Stimulated activated CD8-positive, alpha-beta memory T cell treated with anti-CD3 and anti-CD28 coated beads, Interleukin-12 subunit alpha, Interleukin-12 subunit beta, amount 100 ng/mL, for 1 hour (primary cell): ENCODE measurements around the gene BPI.
"Not testable (repeated sequence)": the region's sequence is repeated elsewhere in the genome, so short reads cannot be mapped to it uniquely, and the experiment has no call there.

Source experiments
- DNase-seq: peaks from one replicate; pipeline ENCODE4 v3.0.0-alpha.2; 2020; ENCODE audit warnings: low read depth

The BPI gene

DNA sequence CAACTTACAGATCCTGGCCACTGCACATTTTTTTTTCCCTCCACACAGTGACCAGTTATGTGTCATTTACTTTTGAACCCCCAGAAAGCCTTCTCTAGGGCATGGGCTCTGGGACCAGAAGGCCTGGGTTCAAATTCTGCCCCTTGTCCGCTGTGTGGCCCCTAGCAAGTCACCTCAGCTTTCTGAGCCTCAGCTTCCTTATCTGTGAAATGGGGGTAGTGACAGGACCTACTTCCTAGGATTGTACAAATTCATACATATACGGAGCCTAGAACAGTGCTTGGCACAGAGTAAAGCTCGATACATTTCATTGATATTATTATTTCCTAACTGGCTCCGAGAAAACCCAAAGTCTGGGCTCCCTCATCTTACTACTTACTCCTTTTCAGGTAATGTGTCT lies 1.6 kb downstream of the BPI start:
- no peak for DNase-seq

GRCh38 chr20:38306379-38306778 lies 2.4 kb downstream of the BPI start:
- no peak for DNase-seq

GRCh38 chr20:38307371-38308046 lies 3.6 kb downstream of the BPI start:
- DNase-seq, result no peak

GRCh38 chr20:38308047-38308438 lies 4.1 kb downstream of the BPI start:
- DNase-seq, result no peak

DNA sequence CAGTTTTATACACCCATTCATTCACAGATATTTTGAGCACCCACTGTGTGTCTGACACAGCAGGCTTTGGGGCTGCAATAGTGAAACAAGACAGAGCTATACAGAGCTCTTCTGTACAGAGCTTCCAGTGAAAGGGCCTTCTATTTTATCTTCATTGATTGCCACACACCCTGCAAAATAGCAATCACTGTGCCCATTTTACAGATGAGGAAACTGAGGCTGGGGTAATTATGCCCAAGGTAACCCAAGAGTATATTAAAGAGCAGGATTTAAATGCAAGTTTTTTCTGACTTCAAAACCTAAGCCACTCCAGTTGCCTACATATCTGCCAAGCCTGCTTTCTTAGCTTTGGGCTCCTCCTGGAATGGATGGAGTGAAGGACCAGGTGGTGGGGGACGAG lies 4.5 kb downstream of the BPI start:
- no peak for DNase-seq

- DNase-seq, result no peak
Measured at GRCh38 chr20:38311091-38311490, 7.1 kb downstream of the BPI start.

- DNase-seq, result no peak
Measured at GRCh38 chr20:38311491-38311890, 7.5 kb downstream of the BPI start.

- DNase-seq, result no peak
Measured at GRCh38 chr20:38313676-38314075, 9.7 kb downstream of the BPI start.

DNA sequence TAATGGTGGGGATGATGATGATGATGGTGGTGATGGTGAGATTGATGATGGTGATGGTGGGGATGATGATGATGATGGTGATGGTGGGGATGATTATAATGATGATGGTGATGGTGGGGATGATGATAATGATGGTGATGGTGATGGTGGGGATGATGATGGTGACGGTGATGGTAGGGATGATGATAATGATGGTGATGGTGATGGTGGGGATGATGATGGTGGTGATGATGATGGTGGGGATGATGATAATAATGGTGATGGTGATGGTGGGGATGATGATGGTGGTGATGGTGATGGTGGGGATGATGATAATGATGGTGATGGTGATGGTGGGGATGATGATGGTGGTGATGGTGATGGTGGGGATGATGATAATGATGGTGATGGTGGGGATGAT lies 10.4 kb downstream of the BPI start:
- not testable (repeated sequence) for DNase-seq

GRCh38 chr20:38315290-38315966 lies 11.5 kb downstream of the BPI start:
- DNase-seq, result no peak

- no peak for DNase-seq
Measured at GRCh38 chr20:38316341-38316740, 12.4 kb downstream of the BPI start.

DNA sequence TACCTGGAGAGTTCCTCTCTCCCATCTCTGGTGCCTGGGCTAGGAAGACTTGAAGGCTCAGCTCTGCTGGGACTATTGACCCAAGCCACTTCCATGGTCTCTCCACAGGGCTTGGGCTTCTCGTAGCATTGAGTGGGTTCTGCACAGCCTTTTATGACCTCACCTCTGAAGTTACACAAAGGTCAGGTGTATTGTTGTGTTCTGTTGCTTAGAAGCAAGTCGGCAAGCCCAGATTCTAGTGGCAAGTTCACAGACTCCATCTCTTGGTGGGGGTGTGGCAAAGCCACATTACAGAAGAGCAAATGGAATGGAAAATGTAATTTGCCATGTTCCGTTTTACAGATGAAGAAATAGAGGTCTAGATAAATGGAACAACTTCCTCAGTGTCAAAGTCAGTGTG lies 13.5 kb downstream of the BPI start:
- no peak for DNase-seq

- DNase-seq, result no peak
Measured at GRCh38 chr20:38320221-38320620, 16.3 kb downstream of the BPI start.

DNA sequence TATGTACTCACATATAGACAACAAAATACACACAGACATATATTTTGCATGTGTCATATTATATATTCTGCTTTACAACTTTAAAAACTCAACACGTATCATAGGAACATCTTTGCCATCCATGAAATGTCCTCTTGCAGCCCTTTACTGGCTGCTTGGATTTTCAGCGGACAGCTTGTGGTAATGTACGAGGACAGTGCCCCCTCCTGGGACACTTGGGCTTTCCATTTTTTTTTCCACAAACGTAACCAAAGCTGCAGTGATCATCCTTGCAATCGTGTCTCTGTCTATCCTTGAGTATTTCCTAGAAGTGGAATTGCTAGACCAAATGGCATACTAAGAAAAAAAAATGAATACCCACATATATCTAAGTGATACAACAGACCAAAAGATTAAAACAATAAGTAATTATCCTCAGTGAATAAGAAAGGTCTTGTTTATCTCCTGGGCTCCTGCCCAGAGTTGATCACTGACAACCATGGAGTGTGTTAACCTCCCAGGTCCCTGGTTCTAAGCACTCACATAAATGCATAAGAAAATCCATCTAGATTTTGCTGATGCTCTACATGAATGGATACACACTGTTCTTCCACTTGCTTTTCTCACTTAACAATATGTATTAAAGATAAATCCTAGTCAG lies 18.1 kb downstream of the BPI start:
- DNase-seq, result no peak

DNA sequence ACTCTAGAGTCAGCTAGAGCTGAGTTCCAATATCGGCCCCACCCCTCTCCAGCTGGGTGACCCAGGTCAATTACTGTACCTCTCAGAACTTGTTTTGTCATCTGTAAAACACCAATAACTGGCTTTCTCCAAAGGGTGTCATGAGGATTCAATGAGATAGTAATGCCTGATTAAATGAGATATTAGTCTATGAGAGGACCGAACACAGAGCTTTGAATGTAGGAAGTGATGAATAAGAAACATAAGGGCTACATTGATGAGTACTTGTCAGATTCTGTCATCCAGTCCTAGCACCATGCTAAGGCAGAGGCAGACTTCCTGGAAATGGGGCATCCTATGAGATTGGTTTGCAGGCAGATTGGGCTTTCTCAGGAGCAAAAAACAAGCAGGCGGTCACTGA lies 20.2 kb downstream of the BPI start:
- no peak for DNase-seq

- no peak for DNase-seq
Measured at GRCh38 chr20:38325167-38325566, 21.2 kb downstream of the BPI start.

GRCh38 chr20:38325905-38326304 lies 21.9 kb downstream of the BPI start:
- DNase-seq, result no peak

- DNase-seq, result no peak
Measured at GRCh38 chr20:38326309-38326708, 22.4 kb downstream of the BPI start.

DNA sequence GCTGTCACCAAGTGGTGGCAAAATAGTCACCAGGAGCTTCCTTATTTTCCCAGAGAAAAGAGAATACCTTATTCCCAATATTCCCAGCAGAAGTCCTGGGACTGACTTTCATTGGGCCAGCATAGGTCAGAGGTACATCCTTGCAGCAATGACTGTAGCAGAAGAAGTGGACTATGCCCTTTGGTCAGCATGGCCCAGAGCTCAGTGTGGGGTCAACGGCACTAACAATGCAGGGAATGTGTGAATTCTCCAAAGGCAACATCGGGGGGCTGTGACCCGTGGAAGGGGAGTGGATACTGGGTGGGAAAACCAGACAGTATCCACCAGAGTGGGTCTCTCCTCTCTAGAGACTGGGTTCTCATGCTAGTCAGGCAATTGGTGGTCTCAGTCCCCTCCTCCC lies 26.7 kb downstream of the BPI start:
- no peak for DNase-seq

GRCh38 chr20:38331245-38331644 lies 27.3 kb downstream of the BPI start:
- no peak for DNase-seq

DNA sequence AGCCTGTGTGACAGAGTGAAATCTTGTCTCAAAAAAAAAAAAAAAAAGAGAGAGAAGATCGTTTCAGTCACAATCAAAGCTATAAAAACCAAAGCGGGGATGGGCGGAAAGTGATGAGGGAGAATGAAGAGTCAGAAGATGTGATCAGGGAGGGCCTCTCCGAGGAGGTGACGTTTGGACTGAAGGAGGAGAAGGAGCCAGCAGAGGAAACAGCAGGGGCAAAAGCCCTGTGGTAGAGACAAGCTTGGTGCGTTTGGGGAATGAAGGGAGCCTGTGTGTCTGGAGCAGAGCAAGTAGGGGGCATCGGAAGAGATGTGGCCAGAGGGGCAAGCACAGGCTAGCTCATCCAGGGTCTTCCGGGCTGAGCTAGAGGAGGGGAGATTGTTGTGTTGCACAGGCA lies 27.9 kb downstream of the BPI start:
- no peak for DNase-seq

DNA sequence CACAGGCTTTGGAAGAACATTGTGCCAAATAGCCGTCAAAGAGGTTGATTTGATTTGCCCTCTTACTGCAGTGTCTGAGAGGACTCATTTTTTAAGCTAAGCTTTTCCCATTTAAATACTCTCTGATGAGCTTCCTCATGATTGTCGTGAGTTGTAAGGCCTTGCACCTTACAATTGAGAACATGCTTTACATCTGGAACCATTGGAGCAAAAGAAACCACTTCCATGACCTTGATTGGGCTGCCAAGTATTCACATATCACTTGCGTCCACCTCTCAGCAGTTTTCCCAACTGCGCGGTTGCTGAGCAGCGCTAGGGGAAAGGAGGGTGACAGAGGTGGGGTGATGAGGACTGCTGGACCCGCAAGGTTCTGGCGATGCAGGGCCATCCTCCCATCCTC lies 30.1 kb downstream of the BPI start:
- no peak for DNase-seq

DNA sequence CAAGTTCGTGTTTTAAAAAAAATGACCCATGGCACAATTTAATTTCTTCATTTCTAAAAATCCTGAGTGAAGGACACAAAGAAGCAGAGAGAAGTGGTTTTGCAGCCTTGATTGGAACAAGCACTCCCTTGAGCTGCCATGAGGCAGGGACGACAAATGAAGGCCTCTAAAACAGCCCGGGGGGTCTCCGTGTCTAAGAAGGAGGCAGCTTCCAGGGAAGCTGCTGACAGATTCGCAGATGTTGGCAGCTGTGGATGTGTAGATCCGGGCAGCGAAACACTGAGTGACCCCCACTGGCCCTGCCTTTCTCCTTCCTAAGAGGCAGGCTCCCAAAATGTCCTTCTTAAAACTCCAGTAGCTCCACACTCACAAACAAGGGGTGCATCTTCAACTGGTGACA lies 32.8 kb downstream of the BPI start:
- DNase-seq, result no peak
